ENCODE data around the gene FAM117A.

The FAM117A gene

DNA sequence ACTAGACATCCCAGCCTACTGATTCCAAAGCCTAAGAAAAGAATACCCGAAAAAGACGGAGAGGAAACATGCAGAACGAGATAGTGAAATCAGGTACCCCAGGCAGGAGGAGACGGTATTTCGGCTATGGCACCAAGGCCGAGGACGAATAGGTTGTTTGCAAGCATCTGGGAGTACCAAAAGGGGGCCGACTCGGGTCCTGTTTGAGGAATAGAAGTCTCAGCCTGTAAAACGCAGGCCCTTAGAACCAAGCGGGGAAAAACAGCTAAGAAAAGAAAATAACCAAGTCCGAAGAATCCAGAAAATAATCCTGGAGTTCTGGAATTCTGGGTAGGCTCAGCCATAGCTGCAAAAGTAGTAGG lies 56.7 kb downstream of the FAM117A start:
- DNase-seq, result peak in 2 of 4 experiments; percentile 22 to 25

GRCh38 chr17:49705254-49705653 lies 58.7 kb downstream of the FAM117A start:
- no peak for DNase-seq

GRCh38 chr17:49703557-49704277 lies 60.2 kb downstream of the FAM117A start:
- DNase-seq, result peak; percentile 53 to 66 (median 58)

DNA sequence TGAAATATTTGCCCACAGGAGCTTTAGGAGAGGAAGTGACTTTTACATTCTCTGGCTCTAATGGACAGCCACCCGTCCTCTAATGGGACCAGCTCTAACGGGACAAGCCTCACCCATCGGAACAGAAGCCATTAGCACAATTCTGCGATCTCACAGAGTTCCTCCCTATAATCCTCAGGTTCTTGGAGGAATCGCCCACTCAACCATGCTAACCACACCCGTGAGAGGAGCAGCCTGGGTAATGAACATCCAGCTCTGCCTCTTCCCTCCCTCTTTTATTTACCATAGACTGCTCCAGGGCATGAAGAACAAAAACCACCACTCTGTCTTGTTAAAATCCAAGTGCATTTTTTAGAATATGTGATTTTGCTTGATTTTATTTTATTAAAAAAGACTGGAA lies 63.0 kb downstream of the FAM117A start:
- no peak for DNase-seq

GRCh38 chr17:49699966-49700575 lies 63.9 kb downstream of the FAM117A start:
- DNase-seq, result no peak

GRCh38 chr17:49698005-49698404 lies 65.9 kb downstream of the FAM117A start:
- DNase-seq, result no peak

- DNase-seq, result peak; percentile 88 to 95 (median 91)
These were observed 67.6 kb downstream of the FAM117A start for GRCh38 chr17:49696233-49696761.

DNA sequence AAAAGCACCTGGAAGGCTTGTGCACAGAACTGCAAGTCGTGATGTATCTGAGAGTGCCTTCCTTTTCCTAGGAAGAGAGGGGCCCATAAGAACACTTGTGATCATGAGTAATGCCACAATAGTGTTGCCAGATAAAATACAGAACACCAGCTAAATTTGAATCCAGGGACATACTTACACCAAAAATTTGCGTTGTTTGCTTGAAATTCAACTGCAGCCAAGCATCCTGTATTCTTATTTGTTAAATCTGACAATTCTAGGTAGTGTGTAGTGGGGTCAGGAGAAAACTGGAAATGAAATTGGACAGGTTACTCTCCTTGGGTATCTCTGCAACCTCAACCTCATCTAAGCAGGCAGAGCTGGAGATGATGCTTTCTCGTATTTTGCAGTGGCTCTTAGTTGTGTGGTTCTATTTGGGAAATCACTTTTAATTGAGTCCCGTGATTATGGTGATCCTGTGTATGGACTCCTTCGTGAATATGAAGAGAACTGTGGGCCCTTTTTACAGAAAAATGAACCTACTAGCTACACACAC lies 68.2 kb downstream of the FAM117A start:
- no peak for DNase-seq

DNA sequence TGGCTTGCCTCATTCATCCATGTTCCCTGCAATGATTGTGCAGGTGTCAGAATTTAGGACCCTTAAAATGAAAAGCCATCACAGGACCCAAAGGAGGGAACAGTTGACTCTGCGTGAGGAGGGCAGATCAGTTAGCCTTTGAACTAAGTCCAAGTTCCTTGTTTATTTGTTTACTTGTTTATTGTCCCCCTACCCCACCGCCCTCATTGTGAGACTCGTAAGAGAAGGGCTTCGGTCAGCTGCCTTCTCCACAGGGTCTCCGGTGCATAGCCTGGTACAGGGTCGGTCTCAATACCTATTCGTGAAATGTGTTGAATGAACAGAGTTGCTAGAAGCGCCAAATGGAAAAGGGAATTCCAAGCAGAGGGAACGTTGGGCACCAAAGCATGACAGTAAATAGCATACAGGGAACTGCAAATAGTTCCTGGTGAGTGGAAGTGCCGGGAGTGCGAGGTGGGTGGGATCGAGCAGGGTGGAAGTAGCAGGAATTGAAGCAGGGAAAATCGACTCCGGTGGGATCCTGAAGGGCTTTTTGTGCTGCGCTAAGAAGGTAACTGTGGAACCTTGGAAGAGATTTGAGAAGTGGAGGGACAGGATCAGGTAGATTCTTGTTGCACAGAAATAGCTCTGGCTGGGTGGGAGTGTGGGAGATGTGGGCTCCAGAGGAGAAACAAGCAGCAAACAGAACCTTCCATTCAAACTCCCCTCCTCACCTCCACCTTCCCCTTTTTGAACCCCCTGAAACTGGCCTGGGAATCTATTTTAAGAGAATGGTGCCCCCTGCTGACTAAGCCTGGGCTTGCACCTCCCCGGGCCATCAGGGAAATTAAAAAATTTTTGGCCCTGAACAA lies 68.9 kb downstream of the FAM117A start:
- DNase-seq, result peak; percentile 54 to 80 (median 69)

GRCh38 chr17:49692751-49693150 lies 71.2 kb downstream of the FAM117A start:
- DNase-seq, result no peak

GRCh38 chr17:49691677-49692191 lies 72.2 kb downstream of the FAM117A start:
- no peak for DNase-seq

DNA sequence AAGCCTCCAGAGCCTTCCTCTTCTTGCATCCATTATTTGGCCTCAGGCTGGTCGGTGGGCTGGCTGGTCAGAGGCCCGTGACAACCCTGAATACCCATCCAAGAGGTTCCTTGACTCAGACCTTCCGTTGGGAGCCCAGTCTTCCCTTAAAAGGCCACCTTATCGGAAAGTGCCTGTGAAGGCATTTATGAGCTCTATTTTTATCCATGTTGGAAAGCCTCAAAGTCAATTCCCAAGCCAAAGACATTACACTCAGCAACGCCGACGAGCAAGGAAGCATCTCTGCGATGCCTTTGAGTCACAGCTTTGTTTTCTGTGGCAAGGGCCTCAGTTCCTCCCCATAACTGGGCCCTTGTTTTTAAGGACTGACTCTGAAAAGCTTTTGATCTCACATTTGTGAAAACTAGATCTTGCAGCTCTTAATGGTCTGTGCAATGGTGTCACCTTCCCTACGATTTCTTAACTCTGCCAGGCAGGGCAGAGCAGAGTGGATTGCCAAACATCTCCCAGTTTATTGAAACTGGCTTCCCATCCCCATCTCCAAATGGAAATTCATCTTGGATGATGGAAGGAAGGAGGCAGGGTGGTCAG lies 72.8 kb downstream of the FAM117A start:
- no peak for DNase-seq

DNA sequence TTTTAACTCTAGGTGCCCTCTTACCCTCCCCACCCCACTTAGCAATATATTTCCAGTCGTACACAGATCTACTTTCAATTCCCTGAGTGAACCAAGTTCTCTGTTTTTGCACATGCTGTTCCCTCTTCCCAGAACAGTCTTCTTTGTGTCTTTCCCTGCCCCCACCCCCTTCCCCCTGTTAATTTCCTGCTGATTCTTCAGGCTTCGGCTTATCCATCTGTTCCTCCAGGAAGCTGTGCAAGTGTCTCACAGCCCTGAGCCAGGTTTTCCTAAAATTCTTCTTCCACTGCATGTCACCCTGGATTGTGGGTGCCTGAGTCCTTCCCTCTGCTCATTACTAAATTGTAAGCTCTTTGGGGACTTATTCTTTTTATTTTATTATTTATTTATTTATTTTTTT lies 73.7 kb downstream of the FAM117A start:
- DNase-seq, result peak in 1 of 4 experiments; percentile 28

DNA sequence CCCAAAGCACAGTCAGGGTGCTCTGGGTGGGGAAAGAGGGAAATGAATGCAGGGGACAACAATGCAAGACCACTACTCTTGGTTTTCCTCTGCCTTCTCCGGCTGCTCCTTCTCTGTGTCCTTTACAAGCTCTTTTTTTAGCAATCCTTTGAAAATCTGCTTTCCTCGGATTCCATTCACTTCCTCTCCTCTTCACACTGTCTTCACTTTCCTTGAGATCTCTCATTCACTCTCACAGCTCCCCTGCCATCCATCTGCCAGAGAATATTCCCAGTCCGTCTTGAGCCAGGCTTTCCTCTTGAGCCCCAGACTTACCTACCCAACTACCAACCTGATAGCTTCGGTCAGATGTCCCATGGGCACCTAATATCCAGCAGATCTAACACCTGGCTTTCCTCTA lies 75.1 kb downstream of the FAM117A start:
- DNase-seq, result peak in 1 of 4 experiments; percentile 22

DNA sequence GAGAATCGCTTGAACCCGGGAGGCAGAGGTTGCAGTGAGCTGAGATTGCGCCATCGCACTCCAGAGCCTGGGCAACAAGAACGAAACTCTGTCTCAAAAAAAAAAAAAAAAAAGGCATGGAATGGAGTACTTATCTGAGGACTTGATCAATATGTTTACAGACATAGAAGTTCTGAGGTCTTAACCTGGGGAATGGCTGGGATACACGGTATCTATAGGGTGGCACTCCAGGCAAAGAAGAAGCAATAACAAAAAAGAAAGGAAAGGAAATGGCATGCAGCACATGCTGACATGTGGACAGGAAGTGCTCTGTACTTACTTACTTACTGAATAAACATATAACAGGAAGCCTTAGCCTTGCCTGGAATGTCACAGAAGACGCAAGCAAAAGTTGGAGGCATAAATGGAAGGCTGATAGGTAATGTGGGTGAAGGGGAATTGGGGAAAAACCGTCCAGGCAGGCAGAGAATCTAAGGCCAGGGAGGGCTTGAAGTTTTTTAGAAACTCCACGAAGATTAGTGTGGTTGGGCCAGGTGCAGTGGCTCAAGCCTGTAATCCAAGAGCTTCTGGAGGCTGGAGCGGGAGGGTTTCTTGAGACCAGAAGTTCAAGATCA lies 75.9 kb downstream of the FAM117A start:
- peak in 3 of 4 experiments; percentile 23 to 67 (median 54) for DNase-seq

- DNase-seq, result peak in 3 of 4 experiments; percentile 13 to 57 (median 40)
These were observed 82.6 kb downstream of the FAM117A start for GRCh38 chr17:49681106-49681979.

DNA sequence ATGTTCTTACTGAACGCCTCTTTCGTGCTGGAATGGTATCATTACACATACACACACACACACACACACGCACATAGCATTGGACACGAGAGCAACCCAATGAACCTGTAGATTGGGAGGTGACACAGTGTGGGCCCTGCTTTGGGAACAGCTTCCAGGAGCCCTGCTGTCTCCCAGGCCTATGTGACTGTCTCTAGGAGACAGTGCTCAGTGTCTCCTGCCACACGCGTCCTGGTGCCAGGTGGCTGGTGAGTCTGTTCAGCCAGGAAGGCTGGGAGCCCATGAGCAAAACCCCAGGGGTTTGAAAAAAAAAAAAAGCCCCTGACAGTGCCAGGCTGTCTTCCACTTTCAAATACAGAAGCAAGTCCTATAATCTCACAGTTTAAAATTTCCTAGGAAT lies 83.6 kb downstream of the FAM117A start:
- DNase-seq, result no peak

DNA sequence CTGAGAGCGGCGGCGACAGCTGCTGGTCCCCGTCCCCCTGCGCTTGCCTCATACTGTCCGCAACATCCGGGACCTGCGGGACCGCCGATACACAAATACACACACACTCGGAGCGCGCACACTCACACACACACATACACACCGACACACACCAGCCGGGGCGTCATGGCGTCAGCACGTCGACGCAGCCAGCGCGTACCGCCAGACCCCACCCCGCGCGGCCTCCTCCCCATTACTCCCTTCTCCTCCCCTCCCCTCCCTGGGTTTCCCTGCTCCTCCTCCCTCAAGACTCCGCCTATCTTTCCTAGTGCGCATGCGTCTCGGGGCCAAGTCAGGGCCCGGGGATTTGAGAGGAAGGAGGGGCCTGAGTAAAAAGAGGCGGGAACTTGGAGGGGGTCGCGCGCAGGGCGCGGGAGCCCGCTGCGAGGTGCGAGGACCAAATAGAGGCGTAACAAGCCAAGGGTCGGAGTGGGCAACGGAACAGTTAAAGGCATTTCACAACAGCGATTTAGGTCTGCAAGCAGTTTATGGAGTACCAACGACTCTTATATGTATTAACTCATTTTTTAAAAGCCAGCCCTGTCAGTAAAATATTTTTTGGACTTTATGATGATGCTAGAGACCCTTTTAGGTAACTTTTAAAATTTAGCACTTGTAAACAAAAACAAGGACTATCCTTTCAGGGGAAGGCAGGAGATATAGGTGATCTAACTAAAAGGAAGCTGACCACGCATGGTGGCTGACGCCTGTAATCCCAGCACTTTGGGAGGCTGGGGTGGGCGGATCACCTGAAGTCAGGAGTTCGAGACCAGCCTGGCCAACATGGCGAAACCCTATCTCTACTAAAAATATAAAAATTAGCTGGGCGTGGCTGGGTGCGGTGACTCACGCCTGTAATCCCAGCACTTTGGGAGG lies 85.7 kb downstream of the FAM117A start, which contains the start of gene SPOP:
Gene SPOP, minus strand, starts transcription at position 165 of the 915 bp plus-strand sequence. CDS start 55,287 bp downstream, outside the sequence.
- DNase-seq, result peak; percentile 99 to 100 (median 99)

All from suppressor macrophage (primary cell).